ENCODE measurements around the gene FAP.

DNA sequence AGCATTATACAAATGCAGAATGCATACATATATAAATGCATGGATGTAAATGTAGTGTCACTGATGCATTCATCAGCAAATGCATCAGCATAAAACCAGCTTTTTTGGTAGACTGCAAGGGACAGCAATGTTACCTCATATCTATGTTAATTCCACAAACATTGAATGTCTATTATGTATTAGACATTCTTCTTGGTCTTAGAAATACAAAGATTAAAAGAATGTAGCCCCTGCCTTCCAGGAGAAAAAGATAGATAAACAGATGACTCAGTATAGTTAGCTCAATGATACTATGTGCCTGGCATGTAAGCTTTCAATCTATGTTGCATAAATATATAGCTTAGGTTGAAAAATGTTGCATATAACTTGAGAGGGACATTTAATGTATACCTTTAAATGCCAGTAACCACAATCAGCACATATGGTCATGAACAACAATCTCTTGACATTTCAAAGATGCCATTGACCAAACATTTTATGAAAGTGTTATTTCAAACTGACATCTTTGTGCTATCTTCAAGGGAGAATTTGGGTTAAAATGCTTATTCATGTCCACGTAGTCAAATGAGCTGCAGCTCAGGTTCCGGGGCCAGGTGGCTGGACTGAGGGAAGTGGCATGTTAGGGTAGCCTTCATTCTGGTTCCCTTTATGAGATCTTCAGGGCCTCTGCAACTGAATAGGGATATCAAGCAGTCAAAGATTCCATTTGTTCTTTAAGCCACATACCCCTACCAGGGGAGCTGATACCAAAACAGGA lies 46.0 kb downstream of the FAP start:
- TF ChIP-seq, protein P1, sequence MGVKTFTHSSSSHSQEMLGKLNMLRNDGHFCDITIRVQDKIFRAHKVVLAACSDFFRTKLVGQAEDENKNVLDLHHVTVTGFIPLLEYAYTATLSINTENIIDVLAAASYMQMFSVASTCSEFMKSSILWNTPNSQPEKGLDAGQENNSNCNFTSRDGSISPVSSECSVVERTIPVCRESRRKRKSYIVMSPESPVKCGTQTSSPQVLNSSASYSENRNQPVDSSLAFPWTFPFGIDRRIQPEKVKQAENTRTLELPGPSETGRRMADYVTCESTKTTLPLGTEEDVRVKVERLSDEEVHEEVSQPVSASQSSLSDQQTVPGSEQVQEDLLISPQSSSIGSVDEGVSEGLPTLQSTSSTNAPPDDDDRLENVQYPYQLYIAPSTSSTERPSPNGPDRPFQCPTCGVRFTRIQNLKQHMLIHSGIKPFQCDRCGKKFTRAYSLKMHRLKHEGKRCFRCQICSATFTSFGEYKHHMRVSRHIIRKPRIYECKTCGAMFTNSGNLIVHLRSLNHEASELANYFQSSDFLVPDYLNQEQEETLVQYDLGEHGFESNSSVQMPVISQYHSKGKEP (tag by site-specific recombination; IDR thresholded peaks at IDR 0.05): no peak
- TF ChIP-seq ZNF223 (tag by site-specific recombination; IDR thresholded peaks at IDR 0.05) (no peak), HOXA7 (CRISPR knock-in tag; IDR thresholded peaks at IDR 0.05; ENCODE audit: borderline replicate concordance) (no peak), ZBTB8A (tag by site-specific recombination; IDR thresholded peaks at IDR 0.05) (no peak), BCL11B (tag by site-specific recombination; IDR thresholded peaks at IDR 0.05; ENCODE audit: low read depth) (no peak), ZNF221 (tag by site-specific recombination; IDR thresholded peaks at IDR 0.05; ENCODE audit: borderline replicate concordance) (no peak), ZBTB17 (tag by site-specific recombination; IDR thresholded peaks at IDR 0.05) (no peak), ZNF211 (tag by site-specific recombination; IDR thresholded peaks at IDR 0.05; ENCODE audit: low read depth) (no peak), ZNF175 (tag by site-specific recombination; IDR thresholded peaks at IDR 0.05) (no peak), ZNF24 (tag by site-specific recombination; IDR thresholded peaks at IDR 0.05) (no peak)
- TF ChIP-seq, protein P2, sequence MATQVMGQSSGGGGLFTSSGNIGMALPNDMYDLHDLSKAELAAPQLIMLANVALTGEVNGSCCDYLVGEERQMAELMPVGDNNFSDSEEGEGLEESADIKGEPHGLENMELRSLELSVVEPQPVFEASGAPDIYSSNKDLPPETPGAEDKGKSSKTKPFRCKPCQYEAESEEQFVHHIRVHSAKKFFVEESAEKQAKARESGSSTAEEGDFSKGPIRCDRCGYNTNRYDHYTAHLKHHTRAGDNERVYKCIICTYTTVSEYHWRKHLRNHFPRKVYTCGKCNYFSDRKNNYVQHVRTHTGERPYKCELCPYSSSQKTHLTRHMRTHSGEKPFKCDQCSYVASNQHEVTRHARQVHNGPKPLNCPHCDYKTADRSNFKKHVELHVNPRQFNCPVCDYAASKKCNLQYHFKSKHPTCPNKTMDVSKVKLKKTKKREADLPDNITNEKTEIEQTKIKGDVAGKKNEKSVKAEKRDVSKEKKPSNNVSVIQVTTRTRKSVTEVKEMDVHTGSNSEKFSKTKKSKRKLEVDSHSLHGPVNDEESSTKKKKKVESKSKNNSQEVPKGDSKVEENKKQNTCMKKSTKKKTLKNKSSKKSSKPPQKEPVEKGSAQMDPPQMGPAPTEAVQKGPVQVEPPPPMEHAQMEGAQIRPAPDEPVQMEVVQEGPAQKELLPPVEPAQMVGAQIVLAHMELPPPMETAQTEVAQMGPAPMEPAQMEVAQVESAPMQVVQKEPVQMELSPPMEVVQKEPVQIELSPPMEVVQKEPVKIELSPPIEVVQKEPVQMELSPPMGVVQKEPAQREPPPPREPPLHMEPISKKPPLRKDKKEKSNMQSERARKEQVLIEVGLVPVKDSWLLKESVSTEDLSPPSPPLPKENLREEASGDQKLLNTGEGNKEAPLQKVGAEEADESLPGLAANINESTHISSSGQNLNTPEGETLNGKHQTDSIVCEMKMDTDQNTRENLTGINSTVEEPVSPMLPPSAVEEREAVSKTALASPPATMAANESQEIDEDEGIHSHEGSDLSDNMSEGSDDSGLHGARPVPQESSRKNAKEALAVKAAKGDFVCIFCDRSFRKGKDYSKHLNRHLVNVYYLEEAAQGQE (tag by site-specific recombination; IDR thresholded peaks at IDR 0.05): no peak
- TF ChIP-seq, protein P3, sequence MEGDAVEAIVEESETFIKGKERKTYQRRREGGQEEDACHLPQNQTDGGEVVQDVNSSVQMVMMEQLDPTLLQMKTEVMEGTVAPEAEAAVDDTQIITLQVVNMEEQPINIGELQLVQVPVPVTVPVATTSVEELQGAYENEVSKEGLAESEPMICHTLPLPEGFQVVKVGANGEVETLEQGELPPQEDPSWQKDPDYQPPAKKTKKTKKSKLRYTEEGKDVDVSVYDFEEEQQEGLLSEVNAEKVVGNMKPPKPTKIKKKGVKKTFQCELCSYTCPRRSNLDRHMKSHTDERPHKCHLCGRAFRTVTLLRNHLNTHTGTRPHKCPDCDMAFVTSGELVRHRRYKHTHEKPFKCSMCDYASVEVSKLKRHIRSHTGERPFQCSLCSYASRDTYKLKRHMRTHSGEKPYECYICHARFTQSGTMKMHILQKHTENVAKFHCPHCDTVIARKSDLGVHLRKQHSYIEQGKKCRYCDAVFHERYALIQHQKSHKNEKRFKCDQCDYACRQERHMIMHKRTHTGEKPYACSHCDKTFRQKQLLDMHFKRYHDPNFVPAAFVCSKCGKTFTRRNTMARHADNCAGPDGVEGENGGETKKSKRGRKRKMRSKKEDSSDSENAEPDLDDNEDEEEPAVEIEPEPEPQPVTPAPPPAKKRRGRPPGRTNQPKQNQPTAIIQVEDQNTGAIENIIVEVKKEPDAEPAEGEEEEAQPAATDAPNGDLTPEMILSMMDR (tag by site-specific recombination; IDR thresholded peaks at IDR 0.05): no peak
- TF ChIP-seq, protein P4, sequence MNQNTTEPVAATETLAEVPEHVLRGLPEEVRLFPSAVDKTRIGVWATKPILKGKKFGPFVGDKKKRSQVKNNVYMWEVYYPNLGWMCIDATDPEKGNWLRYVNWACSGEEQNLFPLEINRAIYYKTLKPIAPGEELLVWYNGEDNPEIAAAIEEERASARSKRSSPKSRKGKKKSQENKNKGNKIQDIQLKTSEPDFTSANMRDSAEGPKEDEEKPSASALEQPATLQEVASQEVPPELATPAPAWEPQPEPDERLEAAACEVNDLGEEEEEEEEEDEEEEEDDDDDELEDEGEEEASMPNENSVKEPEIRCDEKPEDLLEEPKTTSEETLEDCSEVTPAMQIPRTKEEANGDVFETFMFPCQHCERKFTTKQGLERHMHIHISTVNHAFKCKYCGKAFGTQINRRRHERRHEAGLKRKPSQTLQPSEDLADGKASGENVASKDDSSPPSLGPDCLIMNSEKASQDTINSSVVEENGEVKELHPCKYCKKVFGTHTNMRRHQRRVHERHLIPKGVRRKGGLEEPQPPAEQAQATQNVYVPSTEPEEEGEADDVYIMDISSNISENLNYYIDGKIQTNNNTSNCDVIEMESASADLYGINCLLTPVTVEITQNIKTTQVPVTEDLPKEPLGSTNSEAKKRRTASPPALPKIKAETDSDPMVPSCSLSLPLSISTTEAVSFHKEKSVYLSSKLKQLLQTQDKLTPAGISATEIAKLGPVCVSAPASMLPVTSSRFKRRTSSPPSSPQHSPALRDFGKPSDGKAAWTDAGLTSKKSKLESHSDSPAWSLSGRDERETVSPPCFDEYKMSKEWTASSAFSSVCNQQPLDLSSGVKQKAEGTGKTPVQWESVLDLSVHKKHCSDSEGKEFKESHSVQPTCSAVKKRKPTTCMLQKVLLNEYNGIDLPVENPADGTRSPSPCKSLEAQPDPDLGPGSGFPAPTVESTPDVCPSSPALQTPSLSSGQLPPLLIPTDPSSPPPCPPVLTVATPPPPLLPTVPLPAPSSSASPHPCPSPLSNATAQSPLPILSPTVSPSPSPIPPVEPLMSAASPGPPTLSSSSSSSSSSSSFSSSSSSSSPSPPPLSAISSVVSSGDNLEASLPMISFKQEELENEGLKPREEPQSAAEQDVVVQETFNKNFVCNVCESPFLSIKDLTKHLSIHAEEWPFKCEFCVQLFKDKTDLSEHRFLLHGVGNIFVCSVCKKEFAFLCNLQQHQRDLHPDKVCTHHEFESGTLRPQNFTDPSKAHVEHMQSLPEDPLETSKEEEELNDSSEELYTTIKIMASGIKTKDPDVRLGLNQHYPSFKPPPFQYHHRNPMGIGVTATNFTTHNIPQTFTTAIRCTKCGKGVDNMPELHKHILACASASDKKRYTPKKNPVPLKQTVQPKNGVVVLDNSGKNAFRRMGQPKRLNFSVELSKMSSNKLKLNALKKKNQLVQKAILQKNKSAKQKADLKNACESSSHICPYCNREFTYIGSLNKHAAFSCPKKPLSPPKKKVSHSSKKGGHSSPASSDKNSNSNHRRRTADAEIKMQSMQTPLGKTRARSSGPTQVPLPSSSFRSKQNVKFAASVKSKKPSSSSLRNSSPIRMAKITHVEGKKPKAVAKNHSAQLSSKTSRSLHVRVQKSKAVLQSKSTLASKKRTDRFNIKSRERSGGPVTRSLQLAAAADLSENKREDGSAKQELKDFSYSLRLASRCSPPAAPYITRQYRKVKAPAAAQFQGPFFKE (tag by site-specific recombination; IDR thresholded peaks at IDR 0.05; ENCODE audit: borderline replicate concordance): no peak
- TF ChIP-seq, protein P5, sequence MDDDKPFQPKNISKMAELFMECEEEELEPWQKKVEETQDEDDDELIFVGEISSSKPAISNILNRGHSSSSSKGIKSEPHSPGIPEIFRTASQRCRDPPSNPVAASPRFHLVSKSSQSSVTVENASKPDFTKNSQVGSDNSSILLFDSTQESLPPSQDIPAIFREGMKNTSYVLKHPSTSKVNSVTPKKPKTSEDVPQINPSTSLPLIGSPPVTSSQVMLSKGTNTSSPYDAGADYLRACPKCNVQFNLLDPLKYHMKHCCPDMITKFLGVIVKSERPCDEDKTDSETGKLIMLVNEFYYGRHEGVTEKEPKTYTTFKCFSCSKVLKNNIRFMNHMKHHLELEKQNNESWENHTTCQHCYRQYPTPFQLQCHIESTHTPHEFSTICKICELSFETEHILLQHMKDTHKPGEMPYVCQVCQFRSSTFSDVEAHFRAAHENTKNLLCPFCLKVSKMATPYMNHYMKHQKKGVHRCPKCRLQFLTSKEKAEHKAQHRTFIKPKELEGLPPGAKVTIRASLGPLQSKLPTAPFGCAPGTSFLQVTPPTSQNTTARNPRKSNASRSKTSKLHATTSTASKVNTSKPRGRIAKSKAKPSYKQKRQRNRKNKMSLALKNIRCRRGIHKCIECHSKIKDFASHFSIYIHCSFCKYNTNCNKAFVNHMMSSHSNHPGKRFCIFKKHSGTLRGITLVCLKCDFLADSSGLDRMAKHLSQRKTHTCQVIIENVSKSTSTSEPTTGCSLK (tag by site-specific recombination; IDR thresholded peaks at IDR 0.05): no peak

Data from HEK293 (cell line).